Activated CD4-positive, alpha-beta T cell treated with anti-CD3 and anti-CD28 coated beads for 24 hours (primary cell): Measurements from ENCODE around the gene WDR93.

Experiments used
- DNase-seq, 2 donors: peaks; one replicate each; pipeline ENCODE4 v3.0.0-alpha.2; 2020; ENCODE audit warnings: low read depth in 2 of 2

The WDR93 gene

GRCh38 chr15:89662893-89663626 is 27.6 kb upstream of the WDR93 start:
- DNase-seq, result no peak

GRCh38 chr15:89664441-89665350 is 25.9 kb upstream of the WDR93 start:
- DNase-seq, result no peak

GRCh38 chr15:89665449-89666181 is 25.0 kb upstream of the WDR93 start:
- DNase-seq, result no peak

GRCh38 chr15:89666184-89666857 is 24.3 kb upstream of the WDR93 start:
- DNase-seq, result no peak

GRCh38 chr15:89666858-89667705 is 23.5 kb upstream of the WDR93 start:
- DNase-seq, result no peak

GRCh38 chr15:89667706-89667960 is 23.0 kb upstream of the WDR93 start:
- no peak for DNase-seq

- no peak for DNase-seq
Observed at GRCh38 chr15:89668171-89668570, 22.4 kb upstream of the WDR93 start.

- DNase-seq, result no peak
Observed at GRCh38 chr15:89669309-89669865, 21.2 kb upstream of the WDR93 start.

GRCh38 chr15:89669941-89670340 is 20.7 kb upstream of the WDR93 start:
- no peak for DNase-seq

- DNase-seq, result no peak
Observed at GRCh38 chr15:89670971-89671560, 19.5 kb upstream of the WDR93 start.

GRCh38 chr15:89671687-89672086 is 18.9 kb upstream of the WDR93 start:
- DNase-seq, result no peak

GRCh38 chr15:89672221-89673164 is 18.1 kb upstream of the WDR93 start:
- no peak for DNase-seq

- no peak for DNase-seq
Observed at GRCh38 chr15:89673165-89673512, 17.5 kb upstream of the WDR93 start.

- DNase-seq, result no peak
Observed at GRCh38 chr15:89674526-89674925, 16.1 kb upstream of the WDR93 start.

- DNase-seq, result no peak
Observed at GRCh38 chr15:89675606-89676005, 15.0 kb upstream of the WDR93 start.

- no peak for DNase-seq
Observed at GRCh38 chr15:89677381-89677780, 13.2 kb upstream of the WDR93 start.

GRCh38 chr15:89679212-89679611 is 11.4 kb upstream of the WDR93 start, which contains the start of gene PLIN1:
TSS of gene PLIN1 (minus strand) at chr15:89679367. CDS start at chr15:89677489, 1,878 bp downstream.
- no peak for DNase-seq

GRCh38 chr15:89680282-89680873 is 10.2 kb upstream of the WDR93 start:
- DNase-seq, result no peak

- DNase-seq, result no peak
Observed at GRCh38 chr15:89681146-89681545, 9.5 kb upstream of the WDR93 start.
